Measurements from ENCODE around the gene FOXRED1. TPM values are rescaled to one million over a fixed set of nuclear protein-coding genes. Genes with fewer than 3 reads are reported as not detected.

The FOXRED1 gene
- total and polyA plus RNA-seq, 2 of the 4 experiments (the other 2 are of a cell fraction), result 15.1 to 28.3 TPM

GRCh38 chr11:126310992-126311310, 42.0 kb downstream of the FOXRED1 start:
- intact Hi-C loops (cut with micrococcal nuclease) (loop anchor here (1.0 to 10.0 kb wide), 6 partner anchors 130 to 1184 kb away; no protein-coding TSS in a partner anchor), in situ Hi-C loops (cut with MboI; ENCODE audit: low sequenced_read_pairs) (loop anchor here (10.0 to 25.0 kb wide), 3 partner anchors 104 to 1026 kb away; no protein-coding TSS in a partner anchor), dilution Hi-C loops (cut with HindIII; ENCODE audit: low sequenced_read_pairs, unreplicated experiment) (no loop called here)
- Histone ChIP-seq H2BK5ac (ENCODE audit: low read depth, low read length, poor library complexity, severe bottlenecking) (no peak overlapping the region), H3K27ac (ENCODE audit: insufficient read depth, low read length) (no peak overlapping the region), H2AFZ (replicated peaks; ENCODE audit: low read length, poor library complexity) (peak overlapping the region; percentile 79), H3K23ac (ENCODE audit: low read depth, low read length) (no peak overlapping the region), H4K20me1 (ENCODE audit: insufficient read depth, low read length) (peaks cover 3% of the 10 kb centered on the region; the same call in 1 of the 2 replicates), H3K4me1 (ENCODE audit: control insufficient read depth, insufficient read depth, low read length) (peaks cover 2% of the 10 kb centered on the region; the same call in 1 of the 2 replicates), H2AK5ac (ENCODE audit: low read depth, low read length) (no peak overlapping the region), H3K79me1 (ENCODE audit: low read depth in 1 of 2, low read length in 2 of 2) (peaks cover 0 to 3% of the 10 kb centered on the region in 2 experiments; a peak in 2 of 4 replicates), H4K8ac (ENCODE audit: low read depth in 2 of 2, low read length in 2 of 2) (no peak overlapping the region), H3K56ac (ENCODE audit: extremely low read depth, insufficient read depth, low read length) (no peak overlapping the region), H2BK120ac (ENCODE audit: low read depth, low read length) (no peak overlapping the region), H3K27me3 (ENCODE audit: control insufficient read depth, insufficient read depth, low read length) (no peaks in the 10 kb centered on the region), H4K91ac (ENCODE audit: insufficient read depth, low read depth, low read length) (no peak overlapping the region), H3K4me3 (ENCODE audit: insufficient read depth, low read depth, low read length) (no peak overlapping the region), H3K9me3 (ENCODE audit: control insufficient read depth, insufficient read depth, low read length) (no peaks in the 10 kb centered on the region), H3K18ac (ENCODE audit: low read depth, low read length) (no peak overlapping the region), H3K4me2 (ENCODE audit: low read depth, low read length) (no peak overlapping the region), H4K5ac (ENCODE audit: low read depth, low read length) (no peak overlapping the region), H3K9me1 (ENCODE audit: insufficient read depth, low read length) (no peaks in the 10 kb centered on the region), H2BK15ac (ENCODE audit: low read depth, low read length) (no peak overlapping the region), H3K9ac (ENCODE audit: low read depth, low read length) (no peak overlapping the region), H3K14ac (replicated peaks; ENCODE audit: low read depth, low read length) (no peak overlapping the region), H3K36me3 (ENCODE audit: control insufficient read depth, insufficient read depth, low read length) (peaks cover 4% of the 10 kb centered on the region; the same call in 1 of the 2 replicates), H2AK9ac (replicated peaks; ENCODE audit: low read depth, low read length, poor library complexity) (peak overlapping the region; percentile 60), H2BK20ac (ENCODE audit: low read depth, low read length) (no peak overlapping the region), H3K4ac (ENCODE audit: low read depth, low read length) (no peak overlapping the region)
- ChIA-PET CTCF (interaction anchor here (0.6 to 3.4 kb wide), 9 partner anchors 8 to 1348 kb away, joined by 3 to 35 read pairs (median 6); no protein-coding TSS in a partner anchor), POLR2A (ENCODE audit: unreplicated experiment) (no interaction called here)
- ATAC-seq (ENCODE audit: low read depth) (peak; percentile 26; the same call in 1 of the 2 replicates), DNase-seq (peak; percentile 45)
- no peak for TF ChIP-seq NFE2L2 (IDR thresholded peaks at IDR 0.05; ENCODE audit: low read depth, low read length)
- TF ChIP-seq POLR2A (IDR thresholded peaks at IDR 0.05; ENCODE audit: low read depth, low read length), result no peak
- no peak for TF ChIP-seq ELK1 (IDR thresholded peaks at IDR 0.05; ENCODE audit: borderline replicate concordance, low read depth, low read length)
- no peak for TF ChIP-seq MXI1 (IDR thresholded peaks at IDR 0.05; ENCODE audit: borderline replicate concordance, low read depth, low read length)
- TF ChIP-seq RCOR1 (IDR thresholded peaks at IDR 0.05; ENCODE audit: insufficient replicate concordance, low read length), result no peak
- TF ChIP-seq CTCF (conservative IDR thresholded peaks at IDR 0.05; ENCODE audit: low read depth, low read length), result no peak
- TF ChIP-seq MAZ (IDR thresholded peaks at IDR 0.05; ENCODE audit: borderline replicate concordance, low read depth, low read length), result no peak
- WGBS, 2 experiments (ENCODE audit: extremely low coverage in 2 of 2, insufficient read length in 1 of 2), result no CpG with 5 or more reads among the region's 6 CpGs
- BruUV-seq (replicated peaks), result no TSS peak

All from IMR-90 (cell line).